Measurements from ENCODE around the gene PLOD2.

The PLOD2 gene

GRCh38 chr3:146162561-146162960 is 1.6 kb upstream of the PLOD2 start:
- no peak for DNase-seq (ENCODE audit: low read depth in 1 of 2, low spot score in 1 of 2)
- no peak for TF ChIP-seq POLR2AphosphoS5 (IDR thresholded peaks at IDR 0.05; ENCODE audit: low read depth)
- Histone ChIP-seq H3K27me3 (ENCODE audit: insufficient read depth, poor library complexity, severe bottlenecking) (peaks cover 35% of the 10 kb centered on the region), H3K27ac (replicated peaks) (no peak overlapping the region), H3K4me3 (replicated peaks; ENCODE audit: insufficient read depth, low read length) (no peak overlapping the region)

GRCh38 chr3:146161663-146162002 is 649 bp upstream of the PLOD2 start:
- DNase-seq (ENCODE audit: low read depth in 1 of 2, low spot score in 1 of 2): no peak
- no peak for TF ChIP-seq REST (IDR thresholded peaks at IDR 0.05; ENCODE audit: insufficient replicate concordance, low read depth)
- no peak for TF ChIP-seq SPI1 (IDR thresholded peaks at IDR 0.05; ENCODE audit: borderline replicate concordance, low read depth)
- TF ChIP-seq CTCF (IDR thresholded peaks at IDR 0.05; ENCODE audit: insufficient read depth, low read length): no peak
- no peak for TF ChIP-seq GABPA (IDR thresholded peaks at IDR 0.05; ENCODE audit: low read depth)
- Histone ChIP-seq H3K4me3 (replicated peaks; ENCODE audit: insufficient read depth, low read length) (no peak overlapping the region), H3K27me3 (ENCODE audit: insufficient read depth, poor library complexity, severe bottlenecking) (peaks cover 38% of the 10 kb centered on the region), H3K27ac (replicated peaks) (no peak overlapping the region)

- Histone ChIP-seq H3K27me3 (ENCODE audit: insufficient read depth, poor library complexity, severe bottlenecking) (peaks cover 38% of the 10 kb centered on the region), H3K4me3 (replicated peaks; ENCODE audit: insufficient read depth, low read length) (no peak overlapping the region), H3K27ac (replicated peaks) (no peak overlapping the region)
- TF ChIP-seq SPI1 (IDR thresholded peaks at IDR 0.05; ENCODE audit: borderline replicate concordance, low read depth) (no peak), GABPA (IDR thresholded peaks at IDR 0.05; ENCODE audit: low read depth) (no peak), REST (IDR thresholded peaks at IDR 0.05; ENCODE audit: insufficient replicate concordance, low read depth) (no peak)
- no peak for DNase-seq (ENCODE audit: low read depth in 1 of 2, low spot score in 1 of 2)
Observed at GRCh38 chr3:146160321-146160963, 542 bp downstream of the PLOD2 start.

- Histone ChIP-seq H3K27me3 (ENCODE audit: insufficient read depth, poor library complexity, severe bottlenecking) (peaks cover 38% of the 10 kb centered on the region), H3K27ac (replicated peaks) (no peak overlapping the region), H3K4me3 (replicated peaks; ENCODE audit: insufficient read depth, low read length) (no peak overlapping the region)
- TF ChIP-seq CTCF (IDR thresholded peaks at IDR 0.05; ENCODE audit: insufficient read depth, low read length): no peak
- no peak for TF ChIP-seq SPI1 (IDR thresholded peaks at IDR 0.05; ENCODE audit: borderline replicate concordance, low read depth)
- TF ChIP-seq REST (IDR thresholded peaks at IDR 0.05; ENCODE audit: insufficient replicate concordance, low read depth): no peak
- no peak for TF ChIP-seq POLR2AphosphoS5 (IDR thresholded peaks at IDR 0.05; ENCODE audit: low read depth)
- TF ChIP-seq GABPA (IDR thresholded peaks at IDR 0.05; ENCODE audit: low read depth): no peak
- no peak for DNase-seq (ENCODE audit: low read depth in 1 of 2, low spot score in 1 of 2)
Observed at GRCh38 chr3:146159616-146160320, 1.2 kb downstream of the PLOD2 start.

All from HL-60 (cell line).